ENCODE data around the gene AKAP12.

- TF ChIP-seq, protein P1, sequence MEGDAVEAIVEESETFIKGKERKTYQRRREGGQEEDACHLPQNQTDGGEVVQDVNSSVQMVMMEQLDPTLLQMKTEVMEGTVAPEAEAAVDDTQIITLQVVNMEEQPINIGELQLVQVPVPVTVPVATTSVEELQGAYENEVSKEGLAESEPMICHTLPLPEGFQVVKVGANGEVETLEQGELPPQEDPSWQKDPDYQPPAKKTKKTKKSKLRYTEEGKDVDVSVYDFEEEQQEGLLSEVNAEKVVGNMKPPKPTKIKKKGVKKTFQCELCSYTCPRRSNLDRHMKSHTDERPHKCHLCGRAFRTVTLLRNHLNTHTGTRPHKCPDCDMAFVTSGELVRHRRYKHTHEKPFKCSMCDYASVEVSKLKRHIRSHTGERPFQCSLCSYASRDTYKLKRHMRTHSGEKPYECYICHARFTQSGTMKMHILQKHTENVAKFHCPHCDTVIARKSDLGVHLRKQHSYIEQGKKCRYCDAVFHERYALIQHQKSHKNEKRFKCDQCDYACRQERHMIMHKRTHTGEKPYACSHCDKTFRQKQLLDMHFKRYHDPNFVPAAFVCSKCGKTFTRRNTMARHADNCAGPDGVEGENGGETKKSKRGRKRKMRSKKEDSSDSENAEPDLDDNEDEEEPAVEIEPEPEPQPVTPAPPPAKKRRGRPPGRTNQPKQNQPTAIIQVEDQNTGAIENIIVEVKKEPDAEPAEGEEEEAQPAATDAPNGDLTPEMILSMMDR (IDR thresholded peaks at IDR 0.05; ENCODE audit: low read depth, low read length): no peak
- TF ChIP-seq MAX (IDR thresholded peaks at IDR 0.05; ENCODE audit: low read depth, low read length) (no peak), POLR2A (IDR thresholded peaks at IDR 0.05; ENCODE audit: extremely low read depth, insufficient read length) (no peak)
These were observed 10.1 kb upstream of the AKAP12 start for GRCh38 chr6:151229401-151230276.
